GM21529 (cell line): ENCODE data around the gene PTMS.

Source experiments
- ATAC-seq: cut with Tn5 transposase; IDR thresholded peaks from one replicate; pipeline ENCODE4 v1.9.1; 2021; ENCODE audit not compliant: unreplicated experiment

Gene PTMS

DNA sequence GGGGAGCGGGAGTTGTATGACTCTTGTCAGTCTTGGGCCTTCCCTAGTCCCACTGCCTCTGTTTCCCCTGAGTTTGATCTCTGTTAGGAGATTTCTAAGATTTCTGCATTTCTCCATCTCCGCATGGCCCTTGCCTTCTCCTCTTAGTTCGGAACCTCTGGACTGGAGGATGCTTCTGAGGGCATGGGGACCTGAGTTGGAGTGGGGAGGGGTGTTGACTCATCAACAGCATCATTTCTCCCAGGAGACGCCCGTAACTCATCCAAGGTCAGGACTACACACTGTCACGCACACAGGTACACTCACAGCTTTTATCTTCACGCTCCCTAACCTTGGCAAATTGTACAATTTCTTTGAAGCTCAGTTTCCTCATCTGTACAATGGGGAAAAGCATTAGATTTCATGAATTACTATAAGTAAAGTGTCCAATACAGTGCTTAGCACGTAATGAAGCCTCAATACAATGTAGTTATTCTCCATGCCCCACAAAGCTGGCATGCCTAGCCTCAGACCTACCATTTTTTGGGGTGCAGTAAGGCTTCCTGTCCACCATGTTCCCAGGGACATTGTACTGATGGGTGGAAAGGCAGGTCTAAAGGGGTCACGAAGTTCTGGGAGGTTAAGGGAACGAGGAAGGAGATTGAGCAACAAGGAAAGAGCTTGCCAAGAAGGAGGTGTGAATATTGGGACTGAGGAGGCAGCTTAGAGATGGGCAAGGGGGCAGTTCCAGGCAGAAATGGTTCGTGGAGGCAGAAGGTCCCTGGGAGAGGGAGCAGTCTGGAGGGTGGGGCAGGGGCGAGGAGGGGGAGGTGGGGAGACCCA is 5.6 kb downstream of the PTMS start:
- no peak for ATAC-seq

DNA sequence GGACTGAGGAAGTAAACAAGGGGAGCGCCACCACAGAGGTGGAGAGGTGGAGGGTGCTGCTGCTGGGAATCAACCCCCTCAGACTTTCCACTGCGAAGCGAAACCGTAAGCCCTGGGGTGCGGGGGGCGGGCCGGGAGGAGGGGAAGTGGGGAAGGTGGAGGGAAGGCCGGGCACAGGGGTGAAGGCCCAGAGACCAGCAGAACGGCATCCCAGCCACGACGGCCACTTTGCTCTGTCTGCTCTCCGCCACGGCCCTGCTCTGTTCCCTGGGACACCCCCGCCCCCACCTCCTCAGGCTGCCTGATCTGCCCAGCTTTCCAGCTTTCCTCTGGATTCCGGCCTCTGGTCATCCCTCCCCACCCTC is 6.2 kb downstream of the PTMS start, which contains the start of gene LAG3:
TSS of gene LAG3 (plus strand) at position 190 of the 365 bp plus-strand sequence. CDS start 333 bp downstream, outside the sequence.
- ATAC-seq = no peak

DNA sequence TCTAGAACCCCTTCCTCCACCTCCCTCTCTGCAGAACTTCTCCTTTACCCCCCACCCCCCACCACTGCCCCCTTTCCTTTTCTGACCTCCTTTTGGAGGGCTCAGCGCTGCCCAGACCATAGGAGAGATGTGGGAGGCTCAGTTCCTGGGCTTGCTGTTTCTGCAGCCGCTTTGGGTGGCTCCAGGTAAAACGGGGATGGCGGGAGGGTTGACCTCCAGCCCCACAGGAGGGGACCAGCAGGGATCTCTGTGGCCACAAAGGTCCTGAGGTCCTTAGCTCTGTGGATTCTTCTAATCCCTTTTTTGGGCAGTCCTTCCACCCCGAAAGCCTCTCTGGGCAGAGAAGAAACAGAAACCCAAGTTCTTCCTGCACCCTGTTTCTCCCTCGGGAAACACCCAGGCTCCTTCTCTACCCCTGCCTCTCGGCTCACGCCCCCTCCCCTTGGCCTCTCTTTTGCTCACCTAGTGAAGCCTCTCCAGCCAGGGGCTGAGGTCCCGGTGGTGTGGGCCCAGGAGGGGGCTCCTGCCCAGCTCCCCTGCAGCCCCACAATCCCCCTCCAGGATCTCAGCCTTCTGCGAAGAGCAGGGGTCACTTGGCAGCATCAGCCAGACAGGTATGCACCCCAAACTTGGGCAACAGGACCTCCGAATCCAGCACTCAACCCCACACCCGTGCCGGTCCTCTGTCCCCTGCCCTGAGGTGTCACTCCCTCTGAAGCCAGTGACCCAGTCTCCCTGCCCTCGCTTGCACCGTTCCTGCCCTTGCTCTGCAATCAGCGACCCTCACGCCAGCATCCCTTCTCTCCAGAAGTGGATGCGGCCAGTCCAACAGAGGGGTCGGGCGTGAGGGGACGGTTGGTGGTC is 6.8 kb downstream of the PTMS start:
- no peak for ATAC-seq

DNA sequence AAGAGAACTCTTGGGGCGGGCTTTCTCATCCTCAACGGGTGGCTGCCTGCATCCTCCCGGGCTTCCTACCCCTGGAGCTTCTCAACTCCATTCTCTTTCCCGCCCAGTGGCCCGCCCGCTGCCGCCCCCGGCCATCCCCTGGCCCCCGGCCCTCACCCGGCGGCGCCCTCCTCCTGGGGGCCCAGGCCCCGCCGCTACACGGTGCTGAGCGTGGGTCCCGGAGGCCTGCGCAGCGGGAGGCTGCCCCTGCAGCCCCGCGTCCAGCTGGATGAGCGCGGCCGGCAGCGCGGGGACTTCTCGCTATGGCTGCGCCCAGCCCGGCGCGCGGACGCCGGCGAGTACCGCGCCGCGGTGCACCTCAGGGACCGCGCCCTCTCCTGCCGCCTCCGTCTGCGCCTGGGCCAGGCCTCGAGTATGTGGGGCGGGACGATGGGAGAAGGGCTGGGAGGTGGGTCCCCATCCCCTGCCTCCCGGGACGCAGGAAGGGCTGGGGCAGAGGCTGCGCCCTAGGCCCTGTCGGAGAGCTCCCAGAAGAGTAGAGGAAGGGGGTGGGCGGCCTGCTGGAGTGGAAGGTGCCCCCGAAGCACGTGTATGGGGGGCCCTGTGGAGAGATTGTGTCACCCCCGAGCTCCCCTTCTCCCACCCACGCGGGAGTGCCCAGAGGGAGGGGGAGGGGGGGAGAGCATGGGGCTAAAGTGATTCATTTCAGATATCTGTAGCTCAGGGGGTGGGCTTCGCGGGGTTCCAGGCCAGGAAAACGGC is 7.6 kb downstream of the PTMS start:
- no peak for ATAC-seq

DNA sequence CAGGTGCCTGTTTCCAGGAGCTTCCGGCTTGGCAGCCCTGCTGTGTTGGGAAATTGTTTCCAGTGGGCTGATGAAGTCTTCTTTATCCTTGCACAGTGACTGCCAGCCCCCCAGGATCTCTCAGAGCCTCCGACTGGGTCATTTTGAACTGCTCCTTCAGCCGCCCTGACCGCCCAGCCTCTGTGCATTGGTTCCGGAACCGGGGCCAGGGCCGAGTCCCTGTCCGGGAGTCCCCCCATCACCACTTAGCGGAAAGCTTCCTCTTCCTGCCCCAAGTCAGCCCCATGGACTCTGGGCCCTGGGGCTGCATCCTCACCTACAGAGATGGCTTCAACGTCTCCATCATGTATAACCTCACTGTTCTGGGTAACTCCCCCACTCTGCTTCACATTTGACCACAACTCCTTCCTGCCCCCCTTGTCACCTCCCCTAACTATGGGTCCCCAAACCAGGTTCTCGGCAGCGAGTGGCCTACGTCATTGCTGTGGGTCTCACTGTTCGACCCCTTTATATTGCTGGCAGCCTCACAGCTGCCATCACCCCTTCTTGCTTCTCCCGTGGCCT is 8.4 kb downstream of the PTMS start:
- no peak for ATAC-seq

DNA sequence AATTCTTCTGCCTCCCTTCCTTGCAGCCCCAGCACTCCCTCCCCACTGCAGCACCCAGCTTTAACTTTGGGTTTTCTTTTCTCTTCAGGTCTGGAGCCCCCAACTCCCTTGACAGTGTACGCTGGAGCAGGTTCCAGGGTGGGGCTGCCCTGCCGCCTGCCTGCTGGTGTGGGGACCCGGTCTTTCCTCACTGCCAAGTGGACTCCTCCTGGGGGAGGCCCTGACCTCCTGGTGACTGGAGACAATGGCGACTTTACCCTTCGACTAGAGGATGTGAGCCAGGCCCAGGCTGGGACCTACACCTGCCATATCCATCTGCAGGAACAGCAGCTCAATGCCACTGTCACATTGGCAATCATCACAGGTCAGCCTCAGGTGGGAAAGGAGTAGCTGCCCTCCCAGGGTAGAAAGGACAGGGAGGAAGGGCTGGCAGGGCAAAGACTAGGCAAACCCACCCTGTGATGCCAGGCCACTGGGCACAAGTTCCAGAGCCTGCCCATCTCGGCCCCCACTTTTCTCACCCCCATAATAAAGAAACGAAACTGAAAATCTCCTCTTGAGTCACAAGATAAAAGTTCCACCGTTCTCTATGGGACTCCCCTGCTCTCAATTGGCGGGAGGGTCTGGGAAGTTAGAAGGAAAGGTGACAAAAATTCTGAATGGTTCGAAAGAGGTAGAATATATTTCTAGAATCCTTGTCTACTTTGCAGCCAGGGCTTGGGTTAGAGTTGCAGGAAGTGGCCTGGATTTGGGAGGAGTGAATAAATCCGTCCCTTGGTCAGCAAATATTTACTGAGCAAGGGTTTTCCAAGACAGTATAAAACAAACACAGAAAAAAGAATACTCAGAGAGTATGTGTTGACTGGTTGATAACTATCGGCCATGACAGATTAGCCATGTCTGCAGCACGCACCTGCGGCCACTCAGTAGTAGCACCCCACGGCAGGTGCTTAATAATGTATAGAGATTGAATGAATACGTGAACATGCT is 9.3 kb downstream of the PTMS start:
- ATAC-seq = no peak

DNA sequence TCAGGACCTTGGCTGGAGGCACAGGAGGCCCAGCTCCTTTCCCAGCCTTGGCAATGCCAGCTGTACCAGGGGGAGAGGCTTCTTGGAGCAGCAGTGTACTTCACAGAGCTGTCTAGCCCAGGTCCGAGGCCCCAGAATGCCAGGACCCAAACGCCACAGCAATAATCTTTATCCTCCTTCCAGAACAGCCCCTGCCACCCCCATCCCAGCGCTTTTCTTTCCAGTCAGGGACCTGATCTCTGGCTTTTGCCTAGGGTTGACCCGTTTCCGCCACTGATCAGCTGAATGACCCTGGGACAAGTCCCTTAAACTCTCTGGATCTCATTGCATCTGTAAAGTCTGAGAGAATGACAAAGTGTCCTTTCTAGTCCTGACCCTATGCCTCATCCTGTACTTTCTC is 11.2 kb downstream of the PTMS start:
- ATAC-seq = no peak

DNA sequence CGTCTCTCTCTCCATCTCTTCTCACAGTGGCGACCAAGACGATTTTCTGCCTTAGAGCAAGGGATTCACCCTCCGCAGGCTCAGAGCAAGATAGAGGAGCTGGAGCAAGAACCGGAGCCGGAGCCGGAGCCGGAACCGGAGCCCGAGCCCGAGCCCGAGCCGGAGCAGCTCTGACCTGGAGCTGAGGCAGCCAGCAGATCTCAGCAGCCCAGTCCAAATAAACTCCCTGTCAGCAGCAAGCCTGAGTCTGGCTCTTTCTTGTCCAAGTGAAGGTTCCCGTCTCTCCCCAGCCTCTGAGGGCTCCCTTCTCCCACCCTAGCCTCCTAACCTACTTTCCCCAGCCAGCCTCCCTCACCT is 12.0 kb downstream of the PTMS start:
- no peak for ATAC-seq

DNA sequence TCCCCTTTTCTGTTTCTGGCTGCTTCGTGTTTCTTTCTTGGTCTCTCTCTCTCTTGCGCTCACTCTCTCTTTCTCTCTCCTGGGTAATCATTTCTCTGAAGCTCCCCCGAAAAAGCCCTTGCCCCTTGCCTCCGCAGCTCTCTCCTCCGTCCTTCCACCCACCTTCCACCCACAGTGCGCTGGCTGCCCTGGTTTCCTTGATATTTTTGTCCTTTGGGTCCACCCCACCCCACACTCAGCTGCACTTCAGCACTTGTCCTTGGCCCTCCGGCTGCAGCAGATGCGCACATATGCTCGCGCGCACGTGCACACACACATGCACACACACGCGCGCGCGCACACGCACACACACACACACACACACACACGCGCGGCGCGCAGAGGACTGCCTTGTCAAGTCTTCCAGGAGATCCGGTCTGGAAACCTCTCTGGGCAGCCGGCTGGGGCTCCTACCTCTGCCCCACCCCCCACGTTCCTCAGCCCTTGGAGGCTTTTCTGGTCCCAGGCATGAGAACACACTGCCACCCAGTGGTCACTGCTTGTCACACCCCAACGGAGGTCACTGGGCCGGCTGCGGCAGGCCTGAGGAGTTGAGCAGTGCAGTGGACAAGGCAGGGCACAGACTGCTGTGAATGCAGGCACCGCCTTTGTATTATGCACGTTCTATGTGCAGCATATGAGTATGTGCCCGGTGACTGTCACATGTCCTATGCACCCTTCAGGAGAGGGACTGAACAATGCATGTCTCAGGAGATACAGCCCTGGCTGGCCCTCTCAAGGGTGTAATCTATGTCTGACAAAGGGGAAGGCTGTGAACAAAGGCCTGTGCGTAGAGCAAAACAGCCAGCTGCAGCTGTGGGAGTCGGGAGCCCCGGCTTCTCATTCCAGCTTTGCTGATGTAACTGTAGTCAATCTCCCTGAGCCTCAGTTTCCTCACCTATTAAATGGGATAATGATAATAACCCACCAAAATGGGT is 12.7 kb downstream of the PTMS start:
- peak; percentile 83 for ATAC-seq

DNA sequence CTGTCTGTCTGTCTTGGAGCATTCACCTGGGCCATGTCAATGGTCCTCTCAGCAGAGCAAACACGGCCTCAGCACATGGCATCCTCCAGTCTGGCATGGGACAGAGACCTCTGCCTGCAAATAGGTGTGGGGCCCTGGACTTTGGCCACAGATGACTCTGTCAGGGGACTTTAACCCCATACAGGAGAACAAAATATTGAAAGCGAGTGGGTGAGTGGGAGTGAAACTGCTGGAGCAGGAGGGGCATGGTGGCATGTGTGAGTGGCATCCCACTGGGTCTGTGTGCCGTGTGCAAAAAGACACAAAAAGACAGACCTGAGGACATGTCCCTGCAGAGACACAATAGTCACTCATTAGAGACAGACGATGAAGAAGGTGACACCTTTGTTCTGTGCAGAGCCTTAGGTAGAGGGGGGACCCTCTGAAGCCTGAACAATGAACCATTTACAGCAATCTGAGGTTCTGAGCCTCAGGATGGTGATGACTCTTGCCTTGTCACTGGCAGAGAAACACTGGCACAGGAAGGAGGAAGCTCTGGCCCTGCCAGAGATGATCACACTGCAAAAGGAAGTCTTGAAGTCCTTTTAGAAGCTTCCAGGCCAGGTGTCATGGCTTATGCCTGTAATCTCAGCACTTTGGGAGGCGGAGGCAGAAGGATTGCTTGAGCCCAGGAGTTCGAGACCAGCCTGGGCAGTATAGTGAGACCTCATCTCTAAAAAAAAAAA is 13.7 kb downstream of the PTMS start:
- no peak for ATAC-seq

DNA sequence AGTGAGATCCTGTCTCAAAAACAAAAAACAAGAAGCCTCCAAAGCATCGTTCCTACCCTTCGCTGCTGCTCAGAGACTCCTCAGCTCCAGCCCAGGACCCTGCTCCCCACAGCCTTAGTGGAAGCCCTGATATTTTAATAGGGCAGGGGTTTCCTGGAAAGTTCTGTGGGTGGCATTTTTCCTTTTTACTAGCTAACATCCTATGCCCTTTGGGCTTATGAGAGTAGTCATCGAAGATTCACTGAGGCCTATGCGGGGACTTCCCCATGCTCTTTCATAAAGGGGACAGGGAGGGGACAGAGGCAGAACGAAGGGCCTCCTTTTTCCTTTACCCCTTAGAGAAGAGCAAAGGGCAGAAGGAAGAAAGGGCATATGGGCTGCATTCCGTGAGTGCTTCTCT is 14.4 kb downstream of the PTMS start:
- no peak for ATAC-seq

DNA sequence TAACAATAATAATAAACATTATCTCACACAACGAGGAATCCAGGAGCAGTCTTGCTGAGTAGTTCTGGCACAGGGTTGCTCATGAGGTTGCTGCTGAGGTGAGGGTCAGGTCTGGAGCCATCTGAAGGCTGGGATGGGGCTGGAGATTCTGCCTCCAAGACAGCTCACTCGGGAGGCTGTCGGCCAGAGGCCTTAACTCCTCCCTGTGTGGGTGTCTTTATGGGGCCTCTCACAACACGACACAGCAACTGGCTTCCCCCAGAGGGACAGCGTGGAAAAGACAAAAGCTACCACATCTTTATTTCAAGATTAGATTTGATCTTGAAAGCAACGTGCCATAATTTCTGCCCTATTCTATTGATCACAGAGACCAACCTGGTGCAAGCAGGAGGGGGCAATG is 16.0 kb downstream of the PTMS start:
- ATAC-seq = no peak

DNA sequence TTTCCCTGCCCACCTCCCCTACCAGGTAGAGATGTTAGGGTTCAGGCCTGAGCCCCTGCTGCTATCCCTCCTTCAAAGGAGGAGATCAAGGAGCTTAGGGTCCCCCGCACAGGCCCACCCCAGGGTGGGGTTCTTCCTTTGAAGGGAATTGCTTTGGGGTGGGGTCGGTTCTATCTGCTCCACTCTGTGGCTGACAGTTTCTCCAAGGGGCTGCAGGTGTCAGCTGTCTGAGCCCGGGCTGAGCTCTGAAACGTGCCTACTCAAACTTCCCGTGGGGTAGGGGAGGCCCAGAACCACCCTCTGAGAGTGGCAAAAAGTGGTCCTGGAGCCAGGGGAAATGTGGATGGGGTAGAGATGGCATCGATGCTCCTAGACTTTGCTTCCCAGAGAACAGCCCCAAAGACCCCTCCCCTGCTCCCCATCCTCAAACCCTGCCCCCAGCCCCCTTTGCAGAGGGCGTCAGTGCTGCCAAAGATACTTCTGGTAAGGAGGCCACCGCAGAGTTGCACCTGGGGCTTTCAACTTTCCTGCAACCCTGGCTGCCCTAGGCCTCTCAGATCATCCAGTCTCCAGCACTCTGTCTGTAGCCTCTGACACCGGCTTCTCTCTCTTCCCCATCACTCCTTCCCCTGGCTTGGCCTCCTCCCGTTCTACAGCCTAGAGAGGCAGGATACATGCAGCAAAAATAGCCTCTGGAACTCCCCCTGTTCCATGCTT is 16.8 kb downstream of the PTMS start:
- ATAC-seq = no peak

DNA sequence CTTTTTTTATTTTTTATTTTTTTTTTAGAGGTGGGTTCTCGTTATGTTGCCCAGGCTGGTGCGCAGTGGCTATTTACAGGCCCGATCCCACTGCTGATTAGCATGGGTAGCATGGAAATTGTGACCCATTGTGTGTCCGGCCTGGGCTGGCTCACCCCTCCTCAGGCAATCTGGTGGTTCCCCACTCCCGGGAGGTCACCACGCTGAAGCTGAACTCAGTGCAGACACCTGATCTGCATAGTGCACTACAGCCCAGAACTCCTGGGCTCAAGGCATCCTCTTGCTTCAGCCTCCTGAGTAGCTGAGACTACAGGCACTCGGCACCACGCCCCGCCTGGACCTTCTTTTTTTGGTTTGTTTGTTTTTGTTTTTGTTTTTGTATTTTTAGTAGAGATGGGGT is 17.7 kb downstream of the PTMS start:
- no peak for ATAC-seq

DNA sequence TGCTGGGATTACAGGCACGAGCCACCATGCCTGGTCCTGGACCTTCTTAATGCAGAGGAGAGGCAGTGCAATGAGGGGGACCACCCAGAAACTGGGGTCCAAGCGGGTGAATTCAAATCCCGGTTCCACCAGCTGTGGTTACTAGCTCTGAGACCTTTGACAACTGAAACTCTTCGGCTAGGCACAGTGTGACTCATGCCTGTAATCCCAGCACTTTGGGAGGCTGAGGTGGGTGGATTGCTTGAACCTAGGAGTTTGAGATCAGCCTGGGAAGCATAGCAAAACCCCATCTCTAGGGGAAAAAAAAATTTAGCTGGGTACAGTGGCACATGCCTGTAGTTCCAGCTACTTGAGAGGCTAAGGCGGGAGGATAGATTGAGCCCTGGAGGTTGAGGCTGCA is 18.1 kb downstream of the PTMS start:
- no peak for ATAC-seq

DNA sequence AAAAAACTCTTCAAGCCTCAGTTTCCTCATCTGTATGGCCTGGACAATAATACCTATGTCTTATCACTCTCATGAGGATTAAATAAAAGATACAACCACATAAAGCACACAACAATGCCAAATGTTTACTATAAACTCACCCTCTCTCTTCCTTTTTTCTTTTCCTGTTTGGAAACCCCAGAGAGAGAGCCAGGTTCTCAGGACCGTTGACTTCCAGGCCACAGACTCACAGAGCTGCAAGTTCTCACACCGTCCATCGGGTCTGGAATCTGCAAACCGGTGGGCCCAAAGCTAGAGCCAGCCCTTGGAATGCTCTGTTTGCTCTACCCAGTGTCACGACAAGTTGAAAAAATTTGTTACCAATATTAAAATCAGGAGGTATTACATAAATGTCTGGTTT is 18.6 kb downstream of the PTMS start:
- no peak for ATAC-seq

DNA sequence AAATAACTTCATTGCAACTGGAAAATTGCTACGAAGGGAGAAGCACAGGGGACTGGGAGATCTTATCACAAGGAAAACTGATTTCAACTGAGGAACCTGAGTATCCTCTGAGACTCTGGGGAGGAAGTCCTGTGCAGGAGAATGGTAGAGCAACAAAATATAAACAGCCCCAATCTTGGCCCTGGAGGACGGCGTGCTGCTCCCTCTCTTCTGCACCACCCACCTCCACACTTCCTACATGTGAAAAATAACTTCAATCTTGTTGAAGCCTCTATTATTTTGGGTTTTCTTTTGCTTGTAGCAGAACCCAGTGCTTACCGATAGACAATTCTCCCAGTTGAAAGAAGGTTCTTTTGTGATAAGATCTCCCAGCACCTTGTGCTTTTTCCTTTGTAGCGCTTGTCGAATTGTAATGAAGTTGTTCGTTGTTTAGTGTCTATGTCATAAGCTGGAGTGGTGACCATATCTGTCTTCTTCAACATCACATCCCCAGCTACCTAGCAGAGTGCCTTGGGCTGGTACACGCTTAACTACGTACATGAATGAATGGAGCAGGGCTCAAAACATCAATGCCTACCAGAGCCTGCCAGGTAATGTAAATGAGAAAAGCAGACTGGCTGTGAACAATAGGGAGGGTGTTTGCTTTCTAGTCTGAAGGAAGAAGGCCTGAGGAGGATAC is 20.4 kb downstream of the PTMS start:
- ATAC-seq = no peak
